Stimulated activated CD4-positive, alpha-beta T cell treated with anti-CD3 and anti-CD28 coated beads, Interleukin-2, amount 100 ng/mL, for 4 hours (primary cell): ENCODE measurements around the gene LPCAT3.
A peak's percentile ranks its signal among the peaks of the same experiment; 100 is the strongest.
"Not testable (repeated sequence)": the region's sequence is repeated elsewhere in the genome, so short reads cannot be mapped to it uniquely, and the experiment has no call there.

ENCODE experiments used
- DNase-seq: peaks from one replicate; pipeline ENCODE4 v3.0.0-alpha.2; 2020; ENCODE audit warnings: low read depth

Gene LPCAT3, protein sequence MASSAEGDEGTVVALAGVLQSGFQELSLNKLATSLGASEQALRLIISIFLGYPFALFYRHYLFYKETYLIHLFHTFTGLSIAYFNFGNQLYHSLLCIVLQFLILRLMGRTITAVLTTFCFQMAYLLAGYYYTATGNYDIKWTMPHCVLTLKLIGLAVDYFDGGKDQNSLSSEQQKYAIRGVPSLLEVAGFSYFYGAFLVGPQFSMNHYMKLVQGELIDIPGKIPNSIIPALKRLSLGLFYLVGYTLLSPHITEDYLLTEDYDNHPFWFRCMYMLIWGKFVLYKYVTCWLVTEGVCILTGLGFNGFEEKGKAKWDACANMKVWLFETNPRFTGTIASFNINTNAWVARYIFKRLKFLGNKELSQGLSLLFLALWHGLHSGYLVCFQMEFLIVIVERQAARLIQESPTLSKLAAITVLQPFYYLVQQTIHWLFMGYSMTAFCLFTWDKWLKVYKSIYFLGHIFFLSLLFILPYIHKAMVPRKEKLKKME

DNA sequence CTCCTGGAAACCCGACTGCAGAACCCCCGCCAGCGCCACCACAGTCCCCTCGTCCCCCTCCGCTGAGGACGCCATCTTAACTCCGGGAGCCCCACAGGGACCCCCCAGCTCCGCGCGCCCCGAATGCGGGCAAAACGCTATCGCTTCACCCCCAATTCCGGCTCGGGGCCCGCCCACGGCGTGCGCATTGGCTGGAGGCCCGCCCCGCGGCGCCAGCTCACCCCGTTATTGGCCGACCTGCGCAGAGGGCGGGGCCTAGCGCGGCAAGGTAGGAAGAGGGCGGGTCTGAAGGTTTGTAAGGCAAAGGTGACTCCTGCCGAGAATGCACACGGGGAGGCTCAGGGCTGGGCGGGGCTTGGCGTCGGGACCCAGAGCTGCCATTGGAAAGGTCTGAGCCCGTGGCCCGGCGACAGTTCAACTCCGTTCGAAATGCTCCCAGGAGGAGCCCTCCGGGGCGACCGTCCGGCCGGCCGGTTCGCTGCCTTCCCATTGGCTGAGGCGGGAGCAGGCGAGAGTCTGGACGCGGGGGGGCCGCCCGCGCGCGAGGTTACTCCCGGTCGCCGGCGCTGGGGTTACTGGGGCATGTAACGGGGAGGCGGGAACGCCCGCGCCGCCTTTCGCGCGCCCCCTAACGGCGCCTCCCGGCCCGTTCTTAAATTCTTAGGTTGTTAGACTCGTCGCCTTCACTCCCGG lies at the start of gene LPCAT3:
TSS of gene LPCAT3 (minus strand) at position 127 of the 693 bp plus-strand sequence. CDS start at position 75, 52 bp downstream.
- DNase-seq, result peak; percentile 96

DNA sequence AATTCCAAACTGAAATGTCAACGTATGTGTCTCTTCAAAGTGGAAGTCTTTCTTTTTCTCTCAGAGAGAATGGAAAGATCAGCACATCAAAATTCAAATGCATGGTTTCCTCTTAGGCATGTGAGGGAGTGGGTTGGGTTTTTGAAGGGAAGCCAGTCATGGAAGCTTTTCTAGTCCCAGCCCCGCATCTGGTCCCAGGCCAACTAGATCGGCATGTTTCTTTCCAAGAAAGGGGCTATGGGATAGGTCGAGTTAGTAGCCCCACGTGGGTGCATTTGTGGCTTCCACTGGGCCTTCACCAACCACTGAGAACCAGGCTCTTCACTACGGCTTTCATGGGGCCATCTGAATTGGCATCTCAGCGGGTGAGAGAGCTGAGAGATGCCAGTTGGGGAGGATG lies 48.8 kb upstream of the LPCAT3 start:
- DNase-seq, result no peak

DNA sequence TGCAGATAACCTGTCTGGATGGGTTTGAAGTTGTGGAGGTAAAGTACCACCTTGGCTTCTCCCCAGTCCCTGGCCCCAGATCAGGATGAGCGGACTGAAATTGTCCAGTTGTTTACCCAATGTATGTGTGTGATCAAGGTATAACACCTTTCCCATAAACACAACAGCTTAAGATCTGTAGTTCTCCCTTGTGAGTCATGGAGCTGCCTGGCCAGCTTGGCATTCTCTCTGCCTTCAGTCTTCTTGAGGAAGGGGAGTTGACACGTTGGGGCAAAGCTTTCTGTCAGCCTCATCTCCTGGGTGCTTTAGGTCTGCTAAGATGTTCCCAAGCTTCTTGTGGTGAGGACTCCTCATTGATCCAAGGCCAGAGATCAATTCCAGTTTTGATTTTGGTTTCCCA lies 48.3 kb upstream of the LPCAT3 start:
- no peak for DNase-seq

DNA sequence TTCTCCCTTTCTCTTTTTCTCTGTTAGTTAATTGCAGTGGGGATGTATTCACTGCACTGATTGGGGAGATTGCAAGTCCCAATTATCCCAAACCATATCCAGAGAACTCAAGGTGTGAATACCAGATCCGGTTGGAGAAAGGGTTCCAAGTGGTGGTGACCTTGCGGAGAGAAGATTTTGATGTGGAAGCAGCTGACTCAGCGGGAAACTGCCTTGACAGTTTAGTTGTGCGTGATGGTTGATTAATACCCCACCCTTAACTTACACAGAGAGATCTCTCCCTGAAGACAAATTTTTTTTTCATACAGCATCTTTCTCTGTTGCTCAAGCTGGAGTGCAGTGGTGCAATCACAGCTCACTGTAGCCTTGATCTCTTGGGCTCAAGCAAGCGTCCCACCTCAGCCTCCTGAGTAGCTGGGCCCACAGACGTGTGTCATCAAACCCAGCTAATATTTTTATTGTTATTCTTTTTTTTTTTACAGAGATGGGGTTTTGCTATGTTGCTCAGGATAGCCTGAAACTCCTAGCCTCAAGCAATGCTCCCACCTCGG lies 46.9 kb upstream of the LPCAT3 start:
- DNase-seq, result no peak

DNA sequence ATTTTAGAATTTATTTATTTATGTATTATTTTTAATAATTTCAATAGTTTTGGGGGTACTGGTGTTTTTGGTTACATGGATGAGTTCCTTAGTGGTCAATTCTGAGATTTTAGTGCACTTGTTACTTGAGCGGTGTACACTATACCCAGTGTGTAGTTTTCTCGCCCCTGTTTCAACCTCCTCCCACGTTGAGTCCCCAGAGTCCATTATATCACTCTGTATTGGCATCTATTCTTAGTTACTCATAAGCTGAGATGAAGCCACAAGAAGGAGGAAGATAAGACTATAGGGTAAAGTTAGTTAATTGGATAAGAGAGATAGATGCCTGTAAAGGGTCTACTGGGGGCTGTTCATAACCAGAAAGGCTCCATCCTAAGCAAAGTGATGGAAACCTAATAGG lies 46.2 kb upstream of the LPCAT3 start:
- DNase-seq, result no peak

DNA sequence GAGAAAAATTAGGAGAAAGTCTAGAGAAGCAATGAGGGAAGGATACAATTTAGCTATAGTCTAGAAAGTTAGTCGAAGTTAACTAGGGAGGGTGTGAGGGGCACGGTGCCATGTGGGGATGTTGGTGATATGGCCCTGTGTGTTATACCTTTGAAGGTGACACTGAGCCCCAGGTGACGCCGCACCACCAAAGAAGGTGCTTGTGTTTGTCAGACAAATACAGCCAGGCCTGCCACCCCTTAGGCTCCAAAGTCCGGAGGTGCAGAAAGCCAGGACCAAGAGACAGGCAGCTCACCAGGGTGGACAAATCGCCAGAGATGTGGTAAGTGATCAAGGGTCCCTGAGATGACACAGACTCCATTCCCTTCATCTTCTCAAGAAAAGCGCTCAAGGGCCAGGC lies 43.3 kb upstream of the LPCAT3 start:
- DNase-seq, result no peak

DNA sequence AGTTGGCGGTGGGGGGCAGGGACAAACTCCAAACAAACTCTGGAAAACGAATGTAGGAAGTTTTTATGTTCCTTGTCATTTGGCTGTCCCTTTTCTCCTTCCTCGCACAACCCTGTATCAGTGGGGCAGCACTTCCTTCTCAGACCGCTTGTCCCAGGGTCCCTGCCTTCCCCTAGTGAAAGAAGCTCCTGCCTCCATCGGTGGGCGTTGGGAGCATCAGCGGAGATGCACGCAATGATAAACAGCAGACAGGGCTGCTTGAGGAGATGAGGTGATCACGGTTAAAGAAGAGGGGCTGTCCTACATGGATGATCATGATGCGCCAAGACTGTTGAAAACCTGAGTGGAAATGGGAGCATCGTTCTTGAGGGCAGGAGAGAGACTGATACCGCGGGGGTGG lies 42.9 kb upstream of the LPCAT3 start:
- DNase-seq, result no peak

DNA sequence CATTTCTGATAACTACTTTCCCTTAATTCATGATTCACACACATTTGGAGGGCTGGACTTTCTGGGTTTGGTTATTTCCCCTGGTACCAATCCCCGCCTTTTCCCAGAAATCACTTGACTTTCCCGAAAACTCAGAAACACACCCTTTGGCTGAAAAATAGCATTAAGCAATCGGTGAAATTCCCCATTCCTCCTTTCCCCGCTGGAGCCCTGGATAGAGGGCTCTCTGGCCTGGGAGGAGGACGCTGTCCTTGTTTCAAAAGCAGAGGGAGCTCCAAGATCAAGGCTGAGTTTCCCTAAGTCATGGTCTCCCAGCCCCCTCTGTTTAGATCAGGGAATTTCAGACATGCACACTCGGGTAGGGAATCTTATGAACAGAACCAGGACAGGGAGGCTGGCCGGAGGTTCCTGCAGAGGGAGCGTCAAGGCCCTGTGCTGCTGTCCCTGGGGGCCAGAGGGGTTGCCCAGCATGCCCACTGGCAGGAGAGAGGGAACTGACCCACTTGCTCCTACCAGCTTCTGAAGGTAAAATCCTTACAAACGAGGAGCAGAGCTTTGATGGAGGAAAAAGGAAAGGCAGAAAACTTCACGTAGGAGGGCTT lies 42.2 kb upstream of the LPCAT3 start, which contains the start of gene C1S:
TSS of gene C1S (plus strand) at position 366 of the 602 bp plus-strand sequence. CDS start 1,195 bp downstream, outside the sequence.
- no peak for DNase-seq

DNA sequence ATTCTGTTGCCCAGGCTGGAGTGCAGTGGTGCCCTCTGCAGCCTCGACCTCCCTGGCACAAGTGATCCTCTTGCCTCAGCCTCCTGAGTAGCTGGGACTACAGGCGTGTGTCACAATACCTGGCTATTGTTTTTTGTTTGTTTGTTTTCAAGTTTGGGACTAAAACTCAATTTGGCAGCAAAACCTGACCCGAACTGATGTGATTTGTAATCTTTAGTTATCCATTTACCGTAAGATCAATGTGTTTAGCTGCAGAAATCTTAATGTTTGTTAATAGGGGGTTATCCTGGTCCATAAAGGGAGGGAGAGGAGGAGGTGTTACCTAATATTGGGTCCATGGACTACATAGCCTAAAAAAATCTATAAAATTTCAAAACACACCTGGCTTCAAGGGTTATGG lies 41.5 kb upstream of the LPCAT3 start:
- no peak for DNase-seq

DNA sequence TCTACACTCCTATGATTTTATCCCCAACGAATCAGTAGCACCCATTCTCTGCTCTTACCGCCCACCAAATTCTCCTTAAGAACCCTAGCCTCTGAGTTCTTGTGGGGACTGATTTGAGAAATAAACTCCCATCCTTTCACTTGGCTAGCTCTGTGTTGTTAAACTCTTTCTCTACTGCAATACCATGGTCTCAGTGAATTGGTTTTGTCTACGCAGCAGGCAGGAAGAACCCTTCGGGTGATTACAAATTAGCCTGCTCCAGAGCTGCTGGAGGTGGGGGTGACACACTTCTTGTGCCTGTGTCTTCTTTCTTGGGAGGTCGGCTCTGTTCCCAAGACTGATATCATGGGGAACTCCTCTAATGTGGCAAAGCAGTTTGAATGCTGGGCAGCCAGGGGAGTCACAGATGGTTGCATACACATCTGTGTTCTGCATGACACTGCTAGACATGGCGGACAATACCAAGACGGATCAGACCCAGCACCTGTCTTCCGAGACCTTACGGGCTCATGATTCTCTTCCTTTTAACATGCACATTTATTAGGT lies 40.6 kb upstream of the LPCAT3 start:
- DNase-seq, result no peak

DNA sequence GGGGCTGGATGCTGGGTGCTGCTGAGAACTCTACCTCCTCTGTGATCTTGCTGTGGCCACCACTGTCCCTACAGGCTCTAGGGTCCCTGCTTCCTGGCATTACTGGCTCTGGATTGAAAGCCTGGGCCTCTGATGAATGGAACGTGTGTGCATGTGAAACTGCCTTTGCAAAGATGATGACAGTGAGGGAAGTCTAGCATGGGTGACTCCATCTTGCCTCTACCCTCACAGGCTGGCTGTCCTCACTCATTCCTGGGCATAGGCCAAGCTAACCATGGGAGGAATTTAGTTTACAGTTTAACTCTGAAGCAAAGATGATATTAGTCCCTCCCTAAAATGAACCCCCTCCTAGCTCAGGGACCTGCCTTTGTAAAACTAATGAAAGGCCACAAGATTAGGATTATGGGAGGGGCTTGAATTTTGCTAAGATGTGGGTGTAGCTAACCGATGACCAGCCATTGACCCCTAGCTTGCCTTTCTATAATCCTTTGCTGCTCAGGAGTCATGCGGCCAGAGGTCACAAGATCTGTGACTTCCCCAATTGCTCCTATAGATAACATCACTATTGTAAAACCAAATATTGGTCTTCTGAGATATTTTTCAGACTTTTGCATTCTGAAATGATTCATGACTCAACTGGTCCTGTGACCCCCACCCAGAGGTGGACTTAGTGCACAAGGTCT lies 40.0 kb upstream of the LPCAT3 start:
- DNase-seq, result no peak

DNA sequence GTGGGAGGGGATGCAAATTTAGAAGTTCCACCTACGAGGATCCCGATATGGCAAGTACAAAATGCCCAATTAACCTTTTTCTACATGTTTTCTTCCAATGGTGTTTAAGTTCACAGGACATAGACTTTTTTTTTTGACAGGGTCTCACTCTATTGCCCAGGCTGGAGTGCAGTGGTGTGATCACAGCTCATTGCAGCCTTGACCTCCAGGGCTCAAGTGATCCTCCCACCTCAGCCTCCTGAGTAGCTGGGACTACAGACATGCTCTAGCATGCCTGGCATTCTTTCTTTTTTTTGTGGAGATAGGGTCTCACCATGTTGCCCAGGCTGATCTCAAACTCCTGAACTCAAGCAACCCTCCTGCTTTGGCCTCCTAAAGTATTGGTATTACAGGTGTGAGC lies 37.5 kb upstream of the LPCAT3 start:
- DNase-seq, result not testable (repeated sequence)

DNA sequence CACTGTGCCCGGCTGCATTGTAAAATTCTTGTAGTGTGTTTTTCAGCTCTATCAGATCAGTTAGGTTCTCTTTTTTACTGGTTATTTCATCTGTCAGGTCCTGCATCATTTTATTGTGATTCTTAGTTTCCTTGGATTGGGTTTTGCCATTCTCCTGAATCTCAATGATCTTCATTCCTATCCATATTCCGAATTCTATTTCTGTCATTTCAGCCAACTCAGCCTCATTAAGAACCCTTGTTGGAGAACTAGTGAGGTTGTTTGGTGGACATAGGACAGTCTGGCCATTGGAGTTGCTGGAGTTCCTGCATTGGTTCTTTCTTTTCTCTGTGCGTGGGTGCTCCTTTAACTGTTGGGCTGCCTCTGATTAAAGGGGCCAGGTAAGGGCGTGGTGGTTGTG lies 36.6 kb upstream of the LPCAT3 start:
- DNase-seq, result no peak

DNA sequence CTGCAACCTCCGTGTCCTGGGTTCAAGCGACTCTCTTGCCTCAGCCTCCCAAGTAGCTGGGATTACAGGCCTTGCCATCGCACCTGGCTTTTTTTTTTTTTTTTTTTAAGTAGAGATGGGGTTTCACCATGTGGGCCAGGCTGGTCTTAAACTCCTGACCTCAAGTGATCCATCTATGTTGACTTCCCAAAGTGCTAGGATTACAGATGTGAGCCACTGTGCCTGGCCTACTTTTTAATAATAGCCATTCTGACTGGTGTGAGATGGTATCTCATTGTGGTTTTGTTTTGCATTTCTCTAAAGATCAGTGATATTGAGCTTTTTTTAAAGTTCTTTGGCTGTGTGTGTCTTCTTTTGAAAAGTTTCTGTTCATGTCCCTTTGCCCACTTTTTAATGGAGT lies 31.7 kb upstream of the LPCAT3 start:
- not testable (repeated sequence) for DNase-seq

DNA sequence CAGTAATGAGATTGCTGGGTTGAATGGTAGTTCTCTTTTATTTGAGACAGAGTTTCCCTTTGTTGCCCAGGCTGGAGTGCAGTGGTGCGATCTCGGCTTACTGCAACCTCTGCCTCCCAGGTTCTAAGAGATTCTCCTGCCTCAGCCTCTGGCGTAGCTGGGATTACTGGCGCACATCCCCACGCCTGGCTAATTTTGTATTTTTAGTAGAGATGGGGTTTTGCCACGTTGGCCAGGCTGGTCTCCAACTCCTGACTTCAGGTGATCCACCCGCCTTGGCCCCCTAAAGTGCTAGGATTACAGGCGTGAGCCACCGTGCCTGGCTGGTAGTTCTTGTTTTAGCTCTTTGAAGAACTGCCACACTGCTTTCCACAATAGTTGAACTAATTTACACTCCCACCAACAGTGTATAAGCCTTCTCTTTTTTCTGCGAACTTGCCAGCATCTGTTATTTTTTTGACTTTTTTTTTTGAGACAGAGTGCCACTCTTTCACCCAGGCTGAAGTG lies 31.2 kb upstream of the LPCAT3 start:
- DNase-seq, result not testable (repeated sequence)

DNA sequence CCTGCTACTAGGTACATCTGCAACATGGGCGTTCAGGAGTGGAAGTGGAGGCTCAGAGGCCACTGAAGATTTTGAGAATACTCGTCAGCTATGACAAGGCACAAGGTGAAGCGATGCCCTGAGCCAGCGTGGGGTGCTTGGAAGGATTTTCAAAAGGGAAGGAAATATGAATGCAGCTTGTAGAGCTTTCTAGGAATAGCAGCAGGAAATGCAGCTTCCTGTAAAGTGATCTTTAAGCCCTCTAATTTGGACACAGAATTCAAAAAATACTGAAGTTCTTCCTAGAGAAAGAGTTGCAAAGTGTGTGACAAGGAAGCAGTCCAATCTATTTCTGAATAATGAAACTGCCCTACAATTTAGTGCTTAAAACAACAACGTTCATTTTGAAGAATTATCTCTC lies 29.0 kb upstream of the LPCAT3 start:
- no peak for DNase-seq

DNA sequence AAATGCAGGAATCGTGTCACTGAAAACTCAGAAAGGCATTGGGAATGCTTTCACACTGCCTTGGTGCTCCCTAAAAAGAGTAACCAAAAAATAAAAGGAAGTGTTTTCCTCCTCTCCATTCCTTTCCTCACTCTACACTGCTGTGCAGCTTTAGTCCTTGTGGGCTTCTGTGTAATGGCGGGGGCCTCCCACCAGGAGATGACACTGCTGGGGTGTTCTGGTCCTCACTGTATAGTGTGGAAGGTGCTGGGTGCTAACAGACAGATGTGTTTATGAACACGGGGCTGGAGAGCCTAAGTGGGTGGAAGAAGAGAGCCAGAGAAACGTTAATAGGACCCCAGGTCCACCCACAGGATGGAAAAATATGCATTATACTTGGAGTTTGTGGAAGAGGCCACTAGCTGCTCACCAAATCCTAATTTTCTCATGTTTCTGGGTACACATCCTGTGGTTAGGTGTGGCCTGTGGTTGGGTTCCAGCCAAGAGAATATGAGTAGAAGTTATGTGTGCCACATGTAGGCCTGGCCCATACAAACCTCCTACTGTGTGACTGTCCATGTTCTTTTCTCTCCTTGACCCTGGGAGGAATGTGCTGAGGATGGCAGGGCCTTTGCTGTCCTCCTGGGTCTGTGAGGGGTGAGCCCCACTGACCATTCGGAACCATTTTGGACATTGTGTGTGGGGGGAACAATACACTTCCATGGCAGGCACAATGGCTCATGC lies 28.3 kb upstream of the LPCAT3 start:
- DNase-seq, result no peak

DNA sequence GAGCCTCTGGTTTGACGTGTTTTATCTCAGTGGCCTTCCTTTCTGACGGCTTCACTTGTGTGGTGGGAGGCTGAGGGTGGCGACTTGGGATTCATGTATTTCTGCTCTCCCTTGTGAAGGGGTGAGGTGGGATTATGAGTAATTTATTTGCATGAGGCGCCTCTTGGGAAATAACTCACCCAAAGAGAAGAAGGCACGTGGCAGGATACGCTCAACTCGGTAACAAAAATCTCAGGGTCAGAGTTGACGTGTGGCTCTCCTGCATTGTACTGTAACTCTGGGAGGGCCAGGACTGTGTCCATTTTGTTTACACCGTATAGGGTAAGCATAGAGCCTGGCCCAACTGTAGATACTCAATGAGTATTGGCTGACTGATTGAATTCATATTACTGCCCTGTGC lies 27.6 kb upstream of the LPCAT3 start:
- no peak for DNase-seq

DNA sequence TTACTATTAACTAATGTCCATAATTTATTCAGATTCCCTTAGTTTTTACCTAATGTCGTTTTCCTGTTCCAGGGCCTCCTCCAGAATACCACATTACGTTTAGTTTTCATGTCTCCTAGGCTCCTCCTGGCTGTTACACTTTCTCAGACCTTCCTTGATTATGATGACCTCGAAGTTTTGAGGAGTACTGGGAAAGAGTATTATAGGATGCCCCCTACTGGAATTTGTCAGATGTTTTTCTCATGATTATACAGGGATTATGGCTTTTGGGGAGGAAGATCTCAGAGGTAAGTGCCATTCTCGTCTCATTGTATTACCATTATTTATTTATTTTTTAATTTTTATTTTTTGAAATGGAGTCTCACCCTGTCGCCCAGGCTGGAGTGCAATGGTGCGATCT lies 24.6 kb upstream of the LPCAT3 start:
- no peak for DNase-seq

DNA sequence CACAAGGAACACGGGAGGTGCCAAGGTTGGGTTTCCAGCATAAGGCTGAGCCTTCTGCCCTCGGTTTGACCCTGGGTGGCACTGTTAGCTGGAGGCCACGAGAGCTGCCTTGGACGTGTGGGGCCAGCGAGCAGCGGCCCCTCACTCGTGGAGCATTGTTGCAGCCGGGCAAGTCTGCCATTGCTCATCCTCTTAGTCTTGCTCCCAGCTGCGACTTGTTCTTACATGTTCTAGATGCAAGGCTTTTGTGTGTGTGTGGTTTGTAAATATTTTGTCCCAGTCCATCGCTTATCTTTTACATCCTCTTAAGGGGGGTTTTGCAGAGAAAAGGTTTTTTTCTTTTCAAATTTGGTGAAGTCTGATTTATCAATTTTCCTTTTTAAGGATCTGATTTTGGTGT lies 21.1 kb upstream of the LPCAT3 start:
- DNase-seq, result no peak

DNA sequence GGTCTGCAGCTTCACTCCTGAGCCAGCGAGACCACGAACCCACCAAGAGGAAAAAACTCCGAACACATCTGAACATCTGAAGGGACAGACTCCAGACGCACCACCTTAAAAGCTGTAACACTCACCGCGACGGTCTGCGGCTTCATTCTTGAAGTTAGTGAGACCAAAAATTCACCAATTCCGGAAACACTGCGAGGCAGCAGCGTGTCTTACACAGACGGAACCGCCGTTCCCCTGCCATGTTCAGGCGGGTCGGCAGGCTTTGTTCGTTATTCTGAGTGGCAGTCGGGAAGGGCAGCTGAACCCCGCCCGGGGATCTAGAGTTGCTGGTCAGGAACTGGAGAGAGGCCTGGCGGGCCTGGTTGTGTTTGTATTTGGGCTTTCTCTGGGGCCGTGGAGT lies 20.3 kb upstream of the LPCAT3 start:
- no peak for DNase-seq
